IPS-20b (cell line): Measurements from ENCODE around the gene NPNT.

ENCODE experiments used
- H3K27ac ChIP-seq: one replicate; pipeline ENCODE4 v1.5.1; 2013; ENCODE audit warnings: low read length
- H3K27me3 ChIP-seq: 2 replicates; pipeline ENCODE4 v1.6.1; 2013; ENCODE audit warnings: mild to moderate bottlenecking, low read length, inconsistent platforms; ENCODE audit not compliant: insufficient read depth
- H3K36me3 ChIP-seq: 2 replicates; pipeline ENCODE4 v1.6.1; 2013; ENCODE audit warnings: low read depth, mild to moderate bottlenecking, inconsistent platforms, low read length, moderate library complexity; ENCODE audit not compliant: insufficient read depth
- H3K4me1 ChIP-seq: 2 replicates; pipeline ENCODE4 v1.6.1; 2013; ENCODE audit warnings: mild to moderate bottlenecking, control low read depth, inconsistent platforms, low read length, moderate library complexity; ENCODE audit not compliant: insufficient read depth
- H3K4me3 ChIP-seq: 2 replicates; pipeline ENCODE4 v1.5.1; 2013; ENCODE audit warnings: mild to moderate bottlenecking, low read length, inconsistent platforms
- H3K9ac ChIP-seq: 2 replicates; pipeline ENCODE4 v1.6.1; 2013; ENCODE audit warnings: low read depth, mild to moderate bottlenecking, inconsistent platforms, low read length, moderate library complexity
- H3K9me3 ChIP-seq: 2 replicates; pipeline ENCODE4 v1.6.1; 2013; ENCODE audit warnings: mild to moderate bottlenecking, low read depth, low read length, inconsistent platforms; ENCODE audit not compliant: insufficient read depth

NPNT gene

DNA sequence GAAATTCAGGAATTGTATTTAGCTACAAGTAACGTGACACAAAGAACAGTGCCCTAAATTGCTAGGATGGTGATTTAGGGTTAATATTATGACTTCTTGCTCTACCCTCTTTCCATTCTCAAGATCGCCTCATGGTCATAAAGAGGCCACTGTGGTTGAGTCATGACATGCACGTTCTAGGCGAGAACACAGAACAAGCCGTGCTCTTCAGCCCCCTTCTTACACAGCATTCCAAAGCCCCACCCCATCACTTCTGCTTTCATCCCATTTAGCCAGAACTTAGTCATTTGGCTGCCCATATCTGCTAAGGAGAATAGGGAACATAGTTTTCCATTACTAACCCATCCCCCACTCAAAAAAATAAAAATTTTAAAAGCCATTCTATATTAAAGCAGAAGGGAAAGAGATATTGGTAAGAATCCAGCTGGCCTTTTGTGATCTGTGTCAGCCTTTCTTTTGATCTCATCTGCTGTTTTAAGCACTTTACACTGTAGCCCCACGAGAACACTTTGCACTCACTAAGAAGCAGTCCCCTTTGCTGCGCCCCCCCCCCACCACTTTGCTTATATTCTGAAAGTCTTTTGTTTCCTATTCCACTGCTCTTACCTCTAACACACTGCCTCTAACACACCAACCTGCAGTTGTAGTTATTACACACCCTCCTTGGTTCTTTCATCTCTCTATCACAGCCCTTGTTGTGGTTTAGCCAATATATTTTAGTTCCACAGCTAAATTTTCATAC lies 28.4 kb downstream of the NPNT start:
- H3K9ac ChIP-seq, result no peak overlapping the region
- H3K4me1 ChIP-seq, result no peaks in the 10 kb centered on the region
- H3K27me3 ChIP-seq, result no peaks in the 10 kb centered on the region
- no peaks in the 10 kb centered on the region for H3K9me3 ChIP-seq
- no peak overlapping the region for H3K27ac ChIP-seq
- no peaks in the 10 kb centered on the region for H3K36me3 ChIP-seq
- H3K4me3 ChIP-seq, result no peak overlapping the region

DNA sequence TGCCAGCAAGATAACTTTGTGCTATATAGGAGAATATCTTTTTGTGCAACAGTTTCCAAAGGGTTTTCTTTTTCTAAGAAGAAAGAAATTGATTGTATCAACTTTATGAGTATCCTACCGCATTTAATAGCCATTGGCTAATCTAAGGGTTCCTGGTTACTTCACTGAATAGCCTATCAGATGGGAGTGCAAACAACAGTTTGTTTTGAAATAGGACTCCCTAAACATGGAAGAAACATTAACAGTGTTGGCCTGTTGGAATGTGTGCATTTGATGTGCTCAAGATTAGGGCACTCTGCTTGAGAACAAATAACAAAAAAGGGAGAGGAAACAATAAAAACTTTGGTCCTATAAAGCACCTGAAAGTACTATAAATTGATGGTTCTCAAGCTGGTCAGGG lies 29.1 kb downstream of the NPNT start:
- Histone ChIP-seq H3K27me3 (no peaks in the 10 kb centered on the region), H3K4me1 (no peaks in the 10 kb centered on the region), H3K9me3 (no peaks in the 10 kb centered on the region), H3K9ac (no peak overlapping the region), H3K27ac (no peak overlapping the region), H3K4me3 (no peak overlapping the region), H3K36me3 (no peaks in the 10 kb centered on the region)

DNA sequence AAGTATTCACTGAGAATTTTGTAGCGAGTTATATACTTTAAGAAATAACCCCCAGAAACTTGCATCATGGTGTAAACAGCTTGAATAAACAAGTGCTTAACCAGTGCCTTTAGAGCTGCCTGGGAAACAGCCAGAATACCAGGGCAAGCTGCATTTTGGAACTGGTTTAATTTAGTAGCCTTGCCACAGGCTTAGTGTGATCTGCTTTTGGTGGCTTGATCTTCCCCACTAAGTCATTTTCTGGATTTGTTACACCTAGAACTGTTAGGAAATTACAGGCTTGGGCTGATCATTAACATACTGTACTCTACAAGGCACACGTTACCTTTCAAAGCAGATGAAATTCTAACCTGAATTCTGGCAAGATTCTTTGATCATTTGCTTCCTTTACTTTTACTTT lies 35.4 kb downstream of the NPNT start:
- no peak overlapping the region for H3K27ac ChIP-seq
- no peaks in the 10 kb centered on the region for H3K27me3 ChIP-seq
- H3K36me3 ChIP-seq, result no peaks in the 10 kb centered on the region
- H3K4me1 ChIP-seq, result no peaks in the 10 kb centered on the region
- H3K9ac ChIP-seq, result no peak overlapping the region
- H3K9me3 ChIP-seq, result no peaks in the 10 kb centered on the region
- H3K4me3 ChIP-seq, result no peak overlapping the region

GRCh38 chr4:105933083-105933482 lies 37.8 kb downstream of the NPNT start:
- no peaks in the 10 kb centered on the region for H3K4me1 ChIP-seq
- H3K9ac ChIP-seq, result no peak overlapping the region
- no peak overlapping the region for H3K4me3 ChIP-seq
- H3K9me3 ChIP-seq, result no peaks in the 10 kb centered on the region
- no peaks in the 10 kb centered on the region for H3K27me3 ChIP-seq
- no peaks in the 10 kb centered on the region for H3K36me3 ChIP-seq
- no peak overlapping the region for H3K27ac ChIP-seq

DNA sequence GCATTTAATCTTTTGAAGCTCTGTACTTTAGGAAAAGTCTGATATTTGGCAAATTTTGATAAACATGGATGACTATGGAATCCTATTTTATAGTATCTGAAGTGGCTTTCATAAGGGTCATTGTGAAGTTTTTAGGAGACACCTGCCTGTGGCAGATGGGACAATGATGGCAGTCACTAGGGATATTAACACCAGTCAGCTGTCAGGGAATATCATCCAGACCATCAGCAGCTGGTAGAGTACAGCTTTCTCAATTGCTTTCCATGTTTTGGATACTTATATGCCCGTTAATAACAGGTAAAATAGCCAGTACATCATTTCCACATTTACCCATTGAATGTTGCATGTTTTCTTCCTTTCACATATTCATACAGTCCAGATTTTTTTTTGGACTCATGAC lies 39.1 kb downstream of the NPNT start:
- Histone ChIP-seq H3K36me3 (no peaks in the 10 kb centered on the region), H3K4me1 (no peaks in the 10 kb centered on the region), H3K27me3 (no peaks in the 10 kb centered on the region), H3K9me3 (no peaks in the 10 kb centered on the region), H3K27ac (no peak overlapping the region), H3K4me3 (no peak overlapping the region), H3K9ac (no peak overlapping the region)

- Histone ChIP-seq H3K36me3 (no peaks in the 10 kb centered on the region), H3K27ac (no peak overlapping the region), H3K4me1 (no peaks in the 10 kb centered on the region), H3K9ac (no peak overlapping the region), H3K9me3 (no peaks in the 10 kb centered on the region), H3K4me3 (no peak overlapping the region), H3K27me3 (no peaks in the 10 kb centered on the region)
These were observed 41.6 kb downstream of the NPNT start for GRCh38 chr4:105936901-105937300.

DNA sequence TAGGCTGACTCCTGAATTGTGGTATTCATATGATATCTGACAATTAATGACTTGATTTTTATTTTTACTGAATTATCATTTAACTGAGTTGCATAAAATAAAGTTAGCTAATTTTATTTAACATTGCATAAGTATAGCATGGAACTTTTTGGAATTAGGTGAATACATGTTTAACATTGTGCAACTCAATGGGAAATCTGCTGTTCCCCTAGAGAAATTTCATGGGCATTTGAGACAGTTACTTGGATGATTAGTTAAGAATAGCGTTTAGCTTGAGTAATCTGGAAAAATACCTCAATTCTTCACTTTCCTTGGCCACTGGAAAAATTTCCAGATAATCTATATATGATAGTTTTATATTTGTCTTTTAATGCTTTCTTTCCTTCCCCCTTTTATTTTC lies 42.5 kb downstream of the NPNT start:
- no peak overlapping the region for H3K27ac ChIP-seq

DNA sequence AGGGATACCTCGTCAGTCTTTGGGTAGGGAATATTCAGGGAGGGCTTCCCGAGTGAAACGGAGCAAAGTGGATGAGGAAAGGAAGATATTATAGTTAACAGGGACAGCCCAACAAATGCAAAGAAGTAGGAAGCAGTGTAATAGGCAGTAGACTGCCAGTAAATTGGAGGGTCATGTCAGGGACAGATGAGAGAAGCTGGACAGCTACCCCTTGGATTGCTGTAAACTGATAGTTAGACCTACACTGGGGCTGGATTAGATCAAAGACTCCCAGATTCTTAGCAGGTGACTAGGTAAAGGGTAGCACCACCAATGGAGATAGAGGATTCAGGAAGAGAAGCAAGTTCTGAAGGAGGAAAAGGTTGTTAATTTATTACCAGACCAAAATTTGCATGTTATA lies 48.0 kb downstream of the NPNT start:
- H3K4me1 ChIP-seq, result no peaks in the 10 kb centered on the region
- no peaks in the 10 kb centered on the region; the same call in 1 of the 2 replicates for H3K9me3 ChIP-seq
- H3K9ac ChIP-seq, result no peak overlapping the region
- no peak overlapping the region for H3K4me3 ChIP-seq
- no peaks in the 10 kb centered on the region for H3K36me3 ChIP-seq
- H3K27ac ChIP-seq, result no peak overlapping the region
- no peaks in the 10 kb centered on the region for H3K27me3 ChIP-seq

More for the DNA sequence above, 42.5 kb downstream of the NPNT start:
- H3K4me3 ChIP-seq, result no peak overlapping the region
- no peaks in the 10 kb centered on the region for H3K27me3 ChIP-seq
- H3K4me1 ChIP-seq, result no peaks in the 10 kb centered on the region
- H3K9me3 ChIP-seq, result no peaks in the 10 kb centered on the region
- H3K9ac ChIP-seq, result no peak overlapping the region
- H3K36me3 ChIP-seq, result no peaks in the 10 kb centered on the region

- no peak overlapping the region for H3K9ac ChIP-seq
- H3K27ac ChIP-seq, result no peak overlapping the region
- H3K4me3 ChIP-seq, result no peak overlapping the region
- H3K4me1 ChIP-seq, result no peaks in the 10 kb centered on the region
- no peaks in the 10 kb centered on the region; the same call in 1 of the 2 replicates for H3K9me3 ChIP-seq
- no peaks in the 10 kb centered on the region for H3K36me3 ChIP-seq
- no peaks in the 10 kb centered on the region for H3K27me3 ChIP-seq
These were observed 49.3 kb downstream of the NPNT start for GRCh38 chr4:105944540-105944939.

DNA sequence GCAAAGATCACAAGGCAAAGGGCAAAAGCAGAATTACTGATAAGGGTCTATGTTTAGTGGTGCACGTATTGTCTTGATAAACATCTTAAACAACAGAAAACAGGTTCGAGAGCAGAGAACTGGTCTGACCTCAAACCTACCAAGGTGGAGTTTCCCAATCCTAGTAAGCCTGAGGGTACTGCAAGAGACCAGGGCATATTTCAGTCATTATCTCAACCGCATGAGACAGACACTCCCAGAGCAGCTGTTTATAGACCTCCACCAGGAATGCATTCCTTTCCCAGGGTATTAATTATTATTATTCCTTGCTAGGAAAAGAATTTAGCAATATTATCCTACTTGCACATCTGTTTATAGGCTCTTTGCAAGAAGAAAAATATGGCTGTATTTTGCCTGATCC lies 51.5 kb downstream of the NPNT start:
- Histone ChIP-seq H3K27ac (no peak overlapping the region), H3K4me3 (no peak overlapping the region), H3K9ac (no peak overlapping the region), H3K4me1 (no peaks in the 10 kb centered on the region), H3K9me3 (no peaks in the 10 kb centered on the region; the same call in 1 of the 2 replicates), H3K36me3 (no peaks in the 10 kb centered on the region), H3K27me3 (no peaks in the 10 kb centered on the region)

DNA sequence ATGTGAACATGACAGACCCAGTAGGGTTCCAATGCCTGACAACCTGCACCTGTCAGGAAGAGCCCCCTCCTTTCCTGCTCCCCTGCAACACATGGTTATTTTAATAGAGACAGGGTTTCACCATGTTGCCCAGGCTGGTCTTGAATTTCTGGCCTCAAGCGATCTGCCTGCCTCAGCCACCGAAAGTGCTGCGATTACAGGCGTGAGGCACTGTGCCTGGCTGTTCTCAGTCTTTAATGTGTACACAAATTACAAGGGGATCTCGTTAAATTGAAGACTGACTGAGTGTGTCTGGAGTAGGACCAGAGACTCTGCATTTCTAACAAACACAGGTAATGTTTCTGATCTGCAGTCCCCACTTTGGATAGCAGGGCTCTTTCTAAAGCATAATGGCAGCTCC lies 55.4 kb downstream of the NPNT start:
- no peaks in the 10 kb centered on the region; the same call in 1 of the 2 replicates for H3K9me3 ChIP-seq
- no peak overlapping the region for H3K4me3 ChIP-seq
- no peak overlapping the region for H3K27ac ChIP-seq
- H3K4me1 ChIP-seq, result no peaks in the 10 kb centered on the region
- no peaks in the 10 kb centered on the region for H3K36me3 ChIP-seq
- no peak overlapping the region for H3K9ac ChIP-seq
- no peaks in the 10 kb centered on the region for H3K27me3 ChIP-seq

DNA sequence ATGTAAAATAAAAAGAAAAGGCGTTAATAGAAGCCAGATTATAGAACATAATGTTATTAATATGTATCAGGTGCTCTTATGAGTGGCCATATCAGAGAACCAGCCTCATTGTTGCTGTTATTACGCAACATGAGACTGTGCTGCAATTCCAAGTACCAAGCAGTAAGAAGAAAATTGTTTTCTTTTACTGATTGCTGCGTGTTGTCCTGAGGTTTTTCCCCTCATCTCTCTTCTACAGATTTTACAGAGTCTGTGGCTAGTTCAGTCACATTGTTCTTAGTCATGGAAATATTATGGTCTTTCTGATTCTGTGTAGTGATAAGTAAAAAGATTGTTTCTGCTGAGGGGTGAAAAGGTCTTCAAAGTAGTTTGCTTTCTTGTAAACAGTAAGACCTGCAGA lies 55.9 kb downstream of the NPNT start:
- Histone ChIP-seq H3K4me3 (no peak overlapping the region), H3K9me3 (no peaks in the 10 kb centered on the region; the same call in 1 of the 2 replicates), H3K36me3 (no peaks in the 10 kb centered on the region), H3K4me1 (no peaks in the 10 kb centered on the region), H3K9ac (no peak overlapping the region), H3K27ac (no peak overlapping the region), H3K27me3 (no peaks in the 10 kb centered on the region)
